ENCODE data around the gene FBP2.
"Not testable (repeated sequence)": the region's sequence is repeated elsewhere in the genome, so short reads cannot be mapped to it uniquely, and the experiment has no call there.

FBP2 gene

DNA sequence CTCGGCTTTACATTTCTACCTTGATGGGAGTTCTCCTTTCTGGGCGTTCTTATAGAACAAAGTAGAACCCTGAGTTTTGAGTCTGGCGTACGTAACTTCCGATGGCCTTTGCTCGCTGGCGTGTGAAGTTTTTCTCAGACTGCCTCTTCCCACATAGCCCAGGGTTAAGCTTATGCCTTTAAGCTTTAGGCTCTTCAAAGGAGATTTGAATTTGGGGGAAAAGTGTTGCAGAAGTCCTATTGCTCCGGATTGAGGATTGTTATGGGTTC lies 13.7 kb upstream of the FBP2 start:
- DNase-seq (ENCODE audit: low read depth): no peak

DNA sequence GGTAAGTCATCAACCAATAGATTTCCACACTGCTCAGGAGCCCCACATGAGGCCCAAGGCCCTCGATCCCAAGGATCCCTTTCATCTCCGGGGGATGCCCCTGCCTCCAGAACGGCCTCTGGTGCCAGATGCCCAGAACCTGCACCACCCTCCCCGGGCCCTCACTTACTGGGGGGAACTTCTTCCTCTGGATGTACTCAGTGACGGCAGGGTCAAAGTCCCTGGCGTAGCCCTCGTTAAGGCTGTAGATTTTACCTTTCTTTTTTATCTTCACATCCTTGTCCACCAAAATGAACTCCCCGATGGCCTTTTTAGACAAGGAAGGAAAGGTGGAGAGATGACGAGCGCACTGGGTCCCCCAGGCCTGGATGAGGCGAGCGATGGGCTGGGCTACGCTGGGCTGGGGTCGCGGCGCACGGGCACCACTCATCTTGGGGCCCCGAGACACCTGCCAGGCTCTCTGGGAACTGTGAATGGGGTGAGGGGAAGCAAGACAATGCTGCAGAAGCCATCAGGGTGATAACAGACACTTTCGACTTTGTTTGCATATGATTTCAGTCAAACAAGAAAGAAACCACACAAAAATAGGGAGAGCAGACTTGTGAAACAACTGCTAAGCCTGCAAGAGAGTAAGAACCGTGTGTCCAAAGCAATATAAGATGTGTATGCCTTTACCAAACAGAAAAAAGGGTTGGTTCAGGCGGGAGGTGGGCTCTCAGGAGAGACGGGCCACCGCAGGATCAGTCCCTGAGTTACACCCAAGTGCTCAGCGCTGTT lies 13.2 kb upstream of the FBP2 start:
- TF ChIP-seq, protein P1, sequence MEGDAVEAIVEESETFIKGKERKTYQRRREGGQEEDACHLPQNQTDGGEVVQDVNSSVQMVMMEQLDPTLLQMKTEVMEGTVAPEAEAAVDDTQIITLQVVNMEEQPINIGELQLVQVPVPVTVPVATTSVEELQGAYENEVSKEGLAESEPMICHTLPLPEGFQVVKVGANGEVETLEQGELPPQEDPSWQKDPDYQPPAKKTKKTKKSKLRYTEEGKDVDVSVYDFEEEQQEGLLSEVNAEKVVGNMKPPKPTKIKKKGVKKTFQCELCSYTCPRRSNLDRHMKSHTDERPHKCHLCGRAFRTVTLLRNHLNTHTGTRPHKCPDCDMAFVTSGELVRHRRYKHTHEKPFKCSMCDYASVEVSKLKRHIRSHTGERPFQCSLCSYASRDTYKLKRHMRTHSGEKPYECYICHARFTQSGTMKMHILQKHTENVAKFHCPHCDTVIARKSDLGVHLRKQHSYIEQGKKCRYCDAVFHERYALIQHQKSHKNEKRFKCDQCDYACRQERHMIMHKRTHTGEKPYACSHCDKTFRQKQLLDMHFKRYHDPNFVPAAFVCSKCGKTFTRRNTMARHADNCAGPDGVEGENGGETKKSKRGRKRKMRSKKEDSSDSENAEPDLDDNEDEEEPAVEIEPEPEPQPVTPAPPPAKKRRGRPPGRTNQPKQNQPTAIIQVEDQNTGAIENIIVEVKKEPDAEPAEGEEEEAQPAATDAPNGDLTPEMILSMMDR (conservative IDR thresholded peaks at IDR 0.05; ENCODE audit: low read length): no peak
- no peak overlapping the region for H3K4me3 ChIP-seq (ENCODE audit: low read length)
- DNase-seq (ENCODE audit: low read depth): no peak

More for the DNA sequence above, 13.7 kb upstream of the FBP2 start:
- TF ChIP-seq, protein P1 (conservative IDR thresholded peaks at IDR 0.05; ENCODE audit: low read length): no peak
- no peak overlapping the region for H3K4me3 ChIP-seq (ENCODE audit: low read length)

DNA sequence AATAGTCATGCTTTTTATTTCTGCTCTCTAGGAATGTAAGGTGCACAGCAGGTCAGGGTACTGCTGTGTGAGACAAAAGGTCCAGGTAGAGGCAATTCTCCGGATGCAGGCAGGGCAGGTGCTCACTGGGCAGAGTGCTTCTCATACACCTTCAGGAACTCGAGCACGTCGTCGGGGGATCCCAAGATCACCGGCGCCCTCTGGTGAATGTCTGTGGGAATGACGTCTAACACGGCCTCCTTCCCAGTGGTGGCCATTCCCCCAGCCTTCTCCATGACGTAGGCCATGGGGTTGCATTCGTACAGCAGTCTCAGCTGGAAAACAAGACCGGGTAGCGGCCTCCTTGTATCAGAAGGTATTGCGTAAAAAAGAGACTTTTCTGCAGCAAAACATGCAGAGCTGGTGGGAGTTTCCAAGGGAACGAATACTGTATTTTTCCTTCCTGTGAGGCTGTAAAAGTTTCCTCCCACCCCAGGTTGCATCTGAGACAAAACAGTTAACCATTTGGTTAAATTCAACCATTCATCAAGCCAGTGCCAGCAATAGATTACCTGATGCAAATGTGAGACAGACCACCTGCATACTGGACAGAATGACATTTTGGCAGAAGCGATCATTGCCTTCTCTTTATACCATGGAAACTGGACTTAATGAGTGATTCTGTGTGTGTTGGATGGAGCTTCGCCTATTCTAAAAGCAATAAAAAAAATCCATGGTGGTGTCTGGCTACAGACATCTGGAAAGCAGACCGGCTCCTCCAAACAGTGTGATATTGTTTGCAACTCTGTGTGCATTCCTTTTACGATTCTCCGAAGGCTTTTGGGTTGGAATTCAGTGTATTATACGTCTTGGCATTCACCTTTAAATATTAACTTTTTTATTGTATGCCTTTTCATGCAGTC lies 9.9 kb upstream of the FBP2 start:
- H3K4me3 ChIP-seq (ENCODE audit: low read length): no peak overlapping the region
- DNase-seq (ENCODE audit: low read depth): peak; percentile 43
- TF ChIP-seq, protein P1 (conservative IDR thresholded peaks at IDR 0.05; ENCODE audit: low read length): peak; percentile 51

DNA sequence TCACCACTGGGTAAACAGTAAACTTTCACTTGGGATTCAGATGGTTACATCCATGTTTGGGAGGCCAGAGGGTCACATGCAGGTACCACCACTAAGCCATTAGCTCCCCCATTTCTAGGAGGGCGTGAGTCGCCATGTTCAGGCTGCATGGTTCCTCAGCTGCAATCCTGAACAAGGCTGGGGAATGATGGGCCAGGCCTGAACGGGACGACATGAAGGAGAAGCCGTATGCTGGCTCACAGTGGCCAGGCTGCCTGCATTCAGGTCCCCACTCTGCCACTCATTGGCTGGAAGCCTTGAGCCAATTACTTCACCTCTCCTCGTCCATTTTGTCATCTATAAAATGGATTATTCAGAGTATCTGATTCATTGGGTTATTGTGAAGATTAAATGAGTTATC lies 9.0 kb upstream of the FBP2 start:
- H3K4me3 ChIP-seq (ENCODE audit: low read length): no peak overlapping the region
- no peak for DNase-seq (ENCODE audit: low read depth)
- TF ChIP-seq, protein P1 (conservative IDR thresholded peaks at IDR 0.05; ENCODE audit: low read length): no peak

DNA sequence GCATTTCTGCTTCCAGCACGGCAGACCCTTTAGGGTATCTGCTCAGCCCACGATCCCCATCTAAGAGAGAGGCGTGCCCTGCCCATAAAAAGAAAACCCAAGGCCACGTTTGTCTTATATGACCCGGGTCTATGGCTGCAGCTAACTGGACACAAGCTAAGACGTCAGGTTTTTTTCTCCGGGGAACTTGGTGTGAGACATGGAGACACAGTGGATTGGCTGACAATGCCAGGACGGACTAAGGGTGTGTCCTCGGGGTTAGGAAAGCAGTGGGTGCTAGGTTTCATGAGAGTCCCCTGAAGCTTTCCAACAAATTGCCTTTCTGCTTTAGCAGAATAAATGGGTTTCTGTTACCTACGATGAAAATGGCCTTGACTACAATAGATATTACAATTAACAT lies 7.1 kb upstream of the FBP2 start:
- TF ChIP-seq, protein P1 (conservative IDR thresholded peaks at IDR 0.05; ENCODE audit: low read length): no peak
- H3K4me3 ChIP-seq (ENCODE audit: low read length): no peak overlapping the region
- DNase-seq (ENCODE audit: low read depth): no peak

DNA sequence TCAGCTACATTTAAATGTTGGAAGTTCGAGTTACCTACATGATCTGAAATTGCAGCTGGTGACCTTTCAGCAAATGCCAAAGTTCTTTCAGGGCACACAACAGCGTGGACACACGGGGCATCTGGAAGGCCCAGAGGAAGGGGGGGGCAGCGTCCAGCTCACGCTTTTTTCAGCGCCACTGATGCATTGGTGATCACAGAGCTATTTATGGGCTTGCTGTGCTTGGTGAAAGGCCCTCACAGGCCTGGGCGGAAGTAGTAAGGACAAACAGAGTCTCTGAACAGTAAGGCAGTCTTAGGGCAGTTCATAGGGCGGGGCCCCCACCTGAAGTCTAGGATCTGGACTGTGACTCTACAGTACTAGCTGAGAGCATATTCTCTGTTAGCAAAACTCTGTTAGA lies 6.6 kb upstream of the FBP2 start:
- DNase-seq (ENCODE audit: low read depth): no peak
- TF ChIP-seq, protein P1 (conservative IDR thresholded peaks at IDR 0.05; ENCODE audit: low read length): no peak
- H3K4me3 ChIP-seq (ENCODE audit: low read length): no peak overlapping the region

DNA sequence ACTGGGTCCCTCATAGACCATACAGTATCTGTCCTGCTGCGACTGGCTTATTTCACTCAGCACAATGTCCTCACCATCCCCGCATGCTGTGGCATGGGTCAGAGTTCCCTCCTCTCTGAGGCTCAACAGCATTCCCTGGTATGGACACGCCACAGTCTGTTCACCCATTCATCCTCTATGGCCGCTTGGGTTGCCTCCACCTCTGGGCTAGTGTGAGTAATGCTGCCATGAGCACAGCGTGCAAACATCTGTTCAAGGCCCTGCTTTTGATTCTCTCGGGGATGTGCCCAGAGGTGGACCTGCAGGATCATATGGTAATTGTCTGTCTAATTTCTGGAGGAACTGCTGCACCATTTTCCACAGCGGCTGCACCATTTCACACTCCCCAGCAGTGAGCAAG lies 5.5 kb upstream of the FBP2 start:
- DNase-seq (ENCODE audit: low read depth): no peak
- no peak overlapping the region for H3K4me3 ChIP-seq (ENCODE audit: low read length)
- TF ChIP-seq, protein P1 (conservative IDR thresholded peaks at IDR 0.05; ENCODE audit: low read length): no peak

DNA sequence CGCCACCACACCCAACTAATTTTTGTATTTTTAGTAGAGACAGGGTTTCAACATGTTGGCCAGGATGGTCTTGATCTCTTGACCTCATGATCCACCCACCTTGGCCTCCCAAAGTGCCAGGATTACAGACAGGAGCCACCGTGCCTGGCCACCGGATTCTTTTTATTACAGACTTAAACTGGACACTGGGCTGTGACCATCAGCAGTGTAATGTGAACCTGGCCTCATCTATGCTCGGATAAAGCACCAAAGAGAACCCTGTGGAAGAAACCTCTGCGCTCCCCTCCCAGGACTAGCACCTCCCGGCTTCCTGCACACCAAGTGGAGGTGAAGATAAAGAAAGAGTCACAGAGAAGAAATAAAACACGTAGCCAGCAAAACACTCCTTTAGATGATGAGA lies 941 bp downstream of the FBP2 start:
- not testable (repeated sequence) for H3K4me3 ChIP-seq (ENCODE audit: low read length); DNase-seq (ENCODE audit: low read depth)
